Activated CD4-positive, alpha-beta T cell treated with anti-CD3 and anti-CD28 coated beads for 24 hours (primary cell): ENCODE data around the gene OR8G5.
"Not testable (repeated sequence)": the region's sequence is repeated elsewhere in the genome, so short reads cannot be mapped to it uniquely, and the experiment has no call there.

Experiments
- DNase-seq, 2 donors: peaks; one replicate each; pipeline ENCODE4 v3.0.0-alpha.2; 2020; ENCODE audit warnings: low read depth in 2 of 2

OR8G5 gene

DNA sequence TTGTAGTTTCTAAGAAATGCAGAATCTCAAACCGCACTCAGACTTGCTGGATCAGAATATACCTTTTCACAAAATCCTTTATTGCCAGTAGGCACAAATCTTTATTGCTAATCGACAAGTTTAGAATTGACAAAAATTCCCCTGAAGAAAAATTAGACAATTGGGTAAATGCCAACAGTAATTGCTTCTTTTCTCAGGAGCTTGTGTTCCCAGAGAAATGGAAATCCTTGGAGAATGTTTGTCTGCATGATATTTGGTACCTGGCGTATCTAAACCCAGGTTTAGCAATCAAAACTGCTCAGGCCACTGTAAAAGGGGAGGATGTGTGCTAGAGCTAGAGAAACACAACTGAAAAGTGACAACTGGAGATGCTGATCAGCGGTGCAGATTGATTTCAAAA, at the start of gene OR8G5:
TSS of gene OR8G5 (plus strand) at position 301 of the 400 bp plus-strand sequence. CDS start 8,556 bp downstream, outside the sequence.
- no peak for DNase-seq

DNA sequence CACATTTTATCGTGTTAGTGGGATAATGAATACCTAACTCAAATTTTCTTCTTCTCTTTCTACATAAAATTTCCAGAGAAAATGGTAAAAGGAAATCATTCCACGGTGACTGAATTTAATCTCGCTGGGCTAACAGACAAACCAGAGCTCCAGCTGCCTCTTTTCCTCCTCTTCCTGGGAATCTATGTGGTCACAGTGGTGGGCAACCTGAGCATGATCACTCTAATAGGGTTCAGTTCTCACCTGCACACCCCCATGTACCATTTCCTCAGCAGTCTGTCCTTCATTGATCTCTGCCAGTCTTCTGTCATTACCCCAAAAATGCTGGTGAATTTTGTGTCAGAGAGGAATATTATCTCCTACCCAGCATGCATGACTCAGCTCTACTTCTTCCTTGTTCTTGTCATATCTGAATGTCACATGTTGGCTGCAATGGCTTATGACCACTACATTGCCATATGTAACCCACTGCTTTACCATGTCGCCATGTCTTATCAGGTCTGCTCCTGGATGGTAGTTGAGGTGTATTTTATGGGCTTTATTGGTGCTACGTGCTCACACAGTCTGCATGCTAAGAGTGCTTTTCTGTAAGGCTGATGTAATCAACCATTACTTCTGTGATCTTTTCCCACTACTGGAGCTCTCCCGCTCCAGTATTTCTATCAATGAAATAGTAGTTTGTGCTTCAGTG, 48.9 kb upstream of the OR8G5 start:
- DNase-seq, result no peak

GRCh38 chr11:124209824-124210357, 46.3 kb upstream of the OR8G5 start:
- no peak for DNase-seq

DNA sequence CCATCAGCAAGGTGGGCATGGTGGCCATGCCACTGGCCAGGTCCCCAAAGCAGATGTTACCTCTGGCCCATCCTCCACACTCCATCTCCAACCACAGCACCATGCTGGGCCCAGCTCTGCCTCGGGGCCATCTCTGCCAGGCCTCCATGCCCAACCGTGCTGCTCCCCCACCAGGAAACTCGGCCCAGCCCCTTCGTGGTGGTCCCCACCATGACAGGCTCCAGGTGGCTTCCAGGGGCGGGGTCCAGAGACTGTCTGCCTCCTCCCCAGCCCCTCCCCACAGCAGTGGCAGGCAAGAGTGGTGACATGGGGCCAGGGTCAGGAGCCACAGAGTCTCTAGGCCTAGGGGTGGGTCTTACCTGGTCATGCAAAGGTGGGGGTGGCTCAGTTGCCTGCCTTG, 45.8 kb upstream of the OR8G5 start:
- DNase-seq, result no peak

DNA sequence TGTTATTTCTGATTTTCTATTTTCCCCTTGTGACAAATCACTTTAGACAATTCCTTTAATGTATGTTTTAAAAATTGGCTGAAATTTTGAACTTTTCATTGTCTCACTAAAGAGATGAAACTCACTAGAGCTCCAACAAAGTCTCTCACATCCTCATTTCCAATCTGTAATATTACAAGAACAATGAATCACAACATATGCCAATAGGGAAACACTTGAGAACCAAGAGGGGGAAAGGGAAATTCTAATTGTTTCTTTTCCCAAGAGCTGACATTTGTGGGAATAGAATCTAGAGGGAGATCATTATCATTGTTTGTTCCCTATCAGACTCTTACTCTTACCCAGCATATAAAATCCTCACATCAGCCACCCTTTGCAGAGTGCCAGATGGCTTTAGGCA, 44.9 kb upstream of the OR8G5 start:
- no peak for DNase-seq

DNA sequence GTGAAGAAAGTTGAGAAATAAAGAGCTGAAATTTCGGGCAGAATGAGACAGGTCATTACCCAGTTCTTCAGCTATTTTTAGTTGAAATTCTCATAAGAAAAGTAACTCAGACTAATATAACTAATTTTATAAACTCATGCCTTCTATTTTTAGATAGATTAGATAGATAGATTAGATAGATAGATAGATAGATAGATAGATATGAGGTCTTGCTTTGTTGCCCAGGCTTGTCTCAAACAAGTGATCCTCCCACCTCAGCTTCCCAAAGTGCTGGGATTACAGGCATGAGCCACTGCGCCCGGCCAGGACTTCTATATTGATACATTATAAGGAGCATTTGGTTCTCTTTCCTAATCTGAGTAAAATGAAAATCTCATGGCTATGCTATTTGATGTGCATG, 42.1 kb upstream of the OR8G5 start:
- DNase-seq, result no peak

- no peak for DNase-seq
These were observed 37.0 kb upstream of the OR8G5 start for GRCh38 chr11:124219126-124219525.

GRCh38 chr11:124222407-124222806, 33.8 kb upstream of the OR8G5 start:
- DNase-seq, result no peak

DNA sequence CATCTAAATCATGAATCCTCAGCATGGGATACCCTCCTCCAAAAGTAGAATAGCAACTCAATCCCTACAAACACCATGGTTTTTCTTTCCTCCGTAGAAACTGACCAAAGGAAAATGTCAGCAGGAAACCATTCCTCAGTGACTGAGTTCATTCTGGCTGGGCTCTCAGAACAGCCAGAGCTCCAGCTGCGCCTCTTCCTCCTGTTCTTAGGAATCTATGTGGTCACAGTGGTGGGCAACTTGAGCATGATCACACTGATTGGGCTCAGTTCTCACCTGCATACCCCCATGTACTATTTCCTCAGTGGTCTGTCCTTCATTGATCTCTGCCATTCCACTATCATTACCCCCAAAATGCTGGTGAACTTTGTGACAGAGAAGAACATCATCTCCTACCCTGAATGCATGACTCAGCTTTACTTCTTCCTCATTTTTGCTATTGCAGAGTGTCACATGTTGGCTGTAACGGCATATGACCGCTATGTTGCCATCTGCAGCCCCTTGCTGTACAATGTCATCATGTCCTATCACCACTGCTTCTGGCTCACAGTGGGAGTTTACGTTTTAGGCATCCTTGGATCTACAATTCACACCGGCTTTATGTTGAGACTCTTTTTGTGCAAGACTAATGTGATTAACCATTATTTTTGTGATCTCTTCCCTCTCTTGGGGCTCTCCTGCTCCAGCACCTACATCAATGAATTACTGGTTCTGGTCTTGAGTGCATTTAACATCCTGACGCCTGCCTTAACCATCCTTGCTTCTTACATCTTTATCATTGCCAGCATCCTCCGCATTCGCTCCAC, 31.4 kb upstream of the OR8G5 start:
- not testable (repeated sequence) for DNase-seq

GRCh38 chr11:124225471-124225870, 30.7 kb upstream of the OR8G5 start:
- no peak for DNase-seq

GRCh38 chr11:124233376-124233775, 22.8 kb upstream of the OR8G5 start:
- no peak for DNase-seq

DNA sequence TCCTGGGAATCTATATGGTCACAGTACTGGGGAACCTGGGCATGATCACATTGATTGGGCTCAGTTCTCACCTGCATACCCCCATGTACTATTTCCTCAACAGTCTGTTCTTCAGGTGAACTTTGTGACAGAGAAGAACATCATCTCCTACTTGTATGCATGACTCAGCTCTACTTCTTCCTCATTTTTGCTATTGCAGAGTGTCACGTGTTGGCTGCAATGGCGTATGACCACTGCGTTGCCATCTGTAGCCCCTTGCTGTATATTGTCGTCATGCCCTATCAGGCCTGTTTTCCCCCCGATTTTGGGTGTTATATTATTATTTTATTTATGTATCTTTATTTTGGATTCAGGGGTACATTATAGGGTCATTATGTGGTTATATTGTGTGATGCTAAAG, 17.7 kb upstream of the OR8G5 start:
- DNase-seq, result no peak

- no peak for DNase-seq
These were observed 15.4 kb upstream of the OR8G5 start, which contains the start of gene OR8G1 for GRCh38 chr11:124240621-124241397. Gene OR8G1, plus strand, starts transcription at chr11:124241095. Its CDS starts 8,581 bp downstream, at chr11:124249676.

DNA sequence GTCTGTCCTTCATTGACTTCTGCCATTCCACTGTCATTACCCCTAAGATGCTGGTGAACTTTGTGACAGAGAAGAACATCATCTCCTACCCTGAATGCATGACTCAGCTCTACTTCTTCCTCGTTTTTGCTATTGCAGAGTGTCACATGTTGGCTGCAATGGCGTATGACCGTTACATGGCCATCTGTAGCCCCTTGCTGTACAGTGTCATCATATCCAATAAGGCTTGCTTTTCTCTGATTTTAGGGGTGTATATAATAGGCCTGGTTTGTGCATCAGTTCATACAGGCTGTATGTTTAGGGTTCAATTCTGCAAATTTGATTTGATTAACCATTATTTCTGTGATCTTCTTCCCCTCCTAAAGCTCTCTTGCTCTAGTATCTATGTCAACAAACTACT, 6.3 kb upstream of the OR8G5 start:
- DNase-seq, result not testable (repeated sequence)

DNA sequence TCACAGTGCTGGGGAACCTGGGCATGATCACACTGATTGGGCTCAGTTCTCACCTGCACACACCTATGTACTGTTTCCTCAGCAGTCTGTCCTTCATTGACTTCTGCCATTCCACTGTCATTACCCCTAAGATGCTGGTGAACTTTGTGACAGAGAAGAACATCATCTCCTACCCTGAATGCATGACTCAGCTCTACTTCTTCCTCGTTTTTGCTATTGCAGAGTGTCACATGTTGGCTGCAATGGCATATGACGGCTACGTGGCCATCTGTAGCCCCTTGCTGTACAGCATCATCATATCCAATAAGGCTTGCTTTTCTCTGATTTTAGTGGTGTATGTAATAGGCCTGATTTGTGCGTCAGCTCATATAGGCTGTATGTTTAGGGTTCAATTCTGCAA, 8.9 kb downstream of the OR8G5 start:
- not testable (repeated sequence) for DNase-seq

GRCh38 chr11:124270886-124271285, 14.7 kb downstream of the OR8G5 start:
- DNase-seq, result not testable (repeated sequence)

DNA sequence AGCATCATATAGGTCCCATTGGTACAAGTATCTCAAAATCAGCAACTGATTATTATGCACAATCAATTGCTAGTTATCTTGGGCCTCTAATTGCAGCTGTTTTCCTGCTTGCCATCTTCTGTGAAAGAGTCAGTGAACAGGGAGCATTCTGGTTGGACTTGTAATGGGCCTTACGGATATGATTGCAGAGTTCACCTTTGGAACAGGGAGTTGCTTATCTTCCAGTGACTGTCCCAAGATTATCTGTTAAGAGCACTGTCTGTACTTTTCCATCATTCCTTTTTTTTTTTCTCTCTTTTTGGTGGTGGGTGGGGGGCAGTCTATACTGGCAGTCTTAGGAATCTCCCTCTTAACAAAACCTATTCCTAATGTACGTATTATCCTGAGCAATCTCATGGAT, 17.8 kb downstream of the OR8G5 start:
- DNase-seq, result no peak

DNA sequence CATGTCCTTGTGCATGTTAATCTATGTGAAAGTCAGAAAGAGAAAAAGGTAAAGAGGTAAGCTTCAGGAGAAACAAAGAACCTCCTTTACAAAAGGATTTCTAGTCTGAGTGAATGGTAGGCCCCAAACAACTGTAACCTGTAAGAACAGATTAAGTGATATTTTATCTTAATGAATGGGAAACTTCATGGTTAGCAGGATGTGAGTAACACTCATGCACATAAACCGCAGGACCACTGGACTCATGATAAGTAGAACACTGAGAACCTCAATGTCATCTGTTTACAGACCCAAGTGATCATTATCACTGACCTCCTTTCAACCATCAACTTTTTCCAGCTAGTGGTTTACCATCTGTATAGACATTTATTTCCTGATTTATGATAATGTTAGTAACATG, 19.9 kb downstream of the OR8G5 start:
- DNase-seq, result no peak

GRCh38 chr11:124277207-124277606, 21.0 kb downstream of the OR8G5 start:
- DNase-seq, result no peak

GRCh38 chr11:124277804-124278203, 21.6 kb downstream of the OR8G5 start:
- no peak for DNase-seq

- no peak for DNase-seq
These were observed 22.1 kb downstream of the OR8G5 start for GRCh38 chr11:124278261-124278660.
